Small intestine (tissue), 7 donors: Measurements from ENCODE around the gene TASOR2. TPM values are rescaled to one million over a fixed set of nuclear protein-coding genes. Genes with fewer than 3 reads are reported as not detected.

Source experiments
- DNase-seq, 2 donors: peaks; one replicate each; pipeline versions ENCODE4 v3.0.0 to v3.0.0-alpha.2; 2013
- FAIRE-seq: peaks from 2 replicates; lab custom pipeline; 2012; peaks lifted over from hg19 to GRCh38; lab: Jason Lieb, UNC
- H3K27ac ChIP-seq, 3 donors: one replicate each; pipeline ENCODE4 v1.5.1; 2013; ENCODE audit warnings: low read length in 2 of 3, mild to moderate bottlenecking in 2 of 3, control low read depth in 1 of 3, inconsistent platforms in 1 of 3, low read depth in 1 of 3, moderate library complexity in 1 of 3
- H3K27me3 ChIP-seq, 3 donors: one replicate each; pipeline ENCODE4 v1.6.1; 2013; ENCODE audit warnings: low read length in 3 of 3, inconsistent platforms in 1 of 3; ENCODE audit not compliant: control insufficient read depth in 3 of 3, insufficient read depth in 3 of 3
- H3K36me3 ChIP-seq, 3 donors: one replicate each; pipeline ENCODE4 v1.6.1; 2013; ENCODE audit warnings: low read length in 3 of 3, inconsistent platforms in 1 of 3, low read depth in 1 of 3, mild to moderate bottlenecking in 1 of 3, moderate library complexity in 1 of 3; ENCODE audit not compliant: control insufficient read depth in 3 of 3, insufficient read depth in 2 of 3
- H3K4me1 ChIP-seq, 3 donors: one replicate each; pipeline ENCODE4 v1.6.1; 2013; ENCODE audit warnings: low read length in 2 of 3, inconsistent platforms in 1 of 3, low read depth in 1 of 3, mild to moderate bottlenecking in 1 of 3, moderate library complexity in 1 of 3; ENCODE audit not compliant: control insufficient read depth in 3 of 3, insufficient read depth in 2 of 3
- H3K4me3 ChIP-seq, 3 donors: one replicate each; pipeline ENCODE4 v1.5.1; 2013; ENCODE audit warnings: low read length in 3 of 3, control low read depth in 1 of 3, inconsistent platforms in 1 of 3, low read depth in 1 of 3, mild to moderate bottlenecking in 1 of 3, moderate library complexity in 1 of 3
- H3K9me3 ChIP-seq, 2 donors: one replicate each; pipeline ENCODE4 v1.6.1; 2013; ENCODE audit warnings: low read depth in 1 of 2, low read length in 1 of 2; ENCODE audit not compliant: control insufficient read depth in 2 of 2, insufficient read depth in 1 of 2
- WGBS, 3 donors: extraction: QIAGEN DNeasy Blood & Tissue Kit; methylation state at CpG; one replicate each; pipeline ENCODE4 v1.1.7; 2013; 5-methylcytosine and 5-hydroxymethylcytosine counted together
- polyA plus RNA-seq, 4 donors: library from polyadenylated mRNA; stranded (reverse) in 3 of 4; unstranded in 1 of 4; fragments of 200-250 nt in 3 of 4; fragments of 120-200 nt in 1 of 4; gene quantifications; one replicate each; pipeline versions ENCODE4 v1.2.1 to v1.2.3, GENCODE V29; 2013
- donor health status: healthy with polysubstance abuse.
- donor health status: control.
- donor health status: control.
- donor health status: Bipolar disorder and iron deficiency.
- donor health status: healthy.

The TASOR2 gene
- polyA plus RNA-seq, 4 donors: 5.4 to 22.7 (median 10.6) TPM

DNA sequence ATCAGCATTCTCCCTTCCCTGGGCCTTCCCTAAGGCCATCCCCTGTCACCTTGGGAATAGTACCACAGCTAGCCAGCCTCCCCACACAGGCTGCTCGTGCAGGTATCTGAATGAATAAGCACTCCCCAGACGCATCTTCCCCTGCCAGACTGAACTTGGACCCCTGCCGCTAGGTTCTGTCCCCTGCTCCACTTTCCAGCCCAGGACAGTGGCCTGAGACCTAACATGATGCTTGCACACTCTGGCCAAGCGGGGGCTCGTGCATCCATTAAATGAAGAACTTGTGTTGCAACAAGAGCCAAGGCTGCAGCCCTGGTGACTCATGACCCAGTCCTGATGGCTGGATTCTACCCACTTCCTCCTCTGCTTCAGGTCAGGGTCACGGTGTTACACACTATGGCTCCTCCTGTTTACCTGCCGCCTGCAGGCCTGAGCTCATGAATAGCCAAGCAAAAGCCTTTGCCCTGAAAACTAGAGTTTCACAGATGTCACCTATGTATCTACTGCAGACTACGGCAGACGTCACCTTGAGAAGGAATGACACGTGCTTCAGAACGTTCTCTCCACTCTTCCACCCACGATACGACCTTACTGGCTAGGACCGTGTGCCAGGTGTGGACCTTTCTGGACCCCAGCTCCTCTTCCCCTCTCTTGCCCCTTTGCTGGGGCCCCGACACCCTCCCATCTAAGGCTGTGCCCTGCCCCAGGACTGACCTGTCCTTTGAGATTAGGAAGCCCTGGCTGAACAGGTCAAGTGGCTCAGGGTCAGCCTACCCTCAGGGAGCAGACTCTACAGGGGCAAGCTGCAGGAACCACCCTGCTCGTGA is 24.7 kb upstream of the TASOR2 start:
- Histone ChIP-seq H3K9me3 (no peaks in the 10 kb centered on the region), H3K27ac (peak overlapping the region; percentile 27 to 82 (median 72)), H3K36me3 (peaks cover 0 to 22% (median 0%) of the 10 kb centered on the region in 3 donors), H3K27me3 (no peaks in the 10 kb centered on the region), H3K4me3 (no peak overlapping the region), H3K4me1 (peaks cover 9 to 41% (median 22%) of the 10 kb centered on the region in 3 donors)
- DNase-seq (peak; percentile 66 to 86), FAIRE-seq (no peak)
- WGBS, 3 donors: 35 to 55% (median 41%) methylated on average over 16 of the region's 16 CpGs

DNA sequence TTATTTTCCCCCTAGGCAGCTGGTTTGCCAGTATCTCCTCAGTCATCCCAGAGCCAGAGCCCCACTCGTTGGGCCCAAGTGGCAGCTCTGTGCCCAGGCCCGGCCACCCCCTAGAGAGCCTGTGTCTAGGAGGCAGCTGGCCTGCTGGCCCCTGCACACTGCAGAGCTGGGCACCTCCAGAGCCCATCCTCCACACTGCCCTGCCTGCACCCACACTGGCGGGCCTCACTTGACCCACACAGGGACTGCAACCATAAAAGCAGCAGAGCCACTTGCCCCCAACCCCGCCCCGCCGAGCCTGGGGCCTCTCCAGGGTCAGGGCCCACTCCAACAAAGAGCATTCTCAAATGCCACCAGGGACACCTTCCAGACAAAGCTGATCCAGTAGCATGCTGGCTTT is 23.6 kb upstream of the TASOR2 start:
- DNase-seq (no peak), FAIRE-seq (no peak)
- Histone ChIP-seq H3K27ac (no peak overlapping the region), H3K4me3 (no peak overlapping the region), H3K9me3 (no peaks in the 10 kb centered on the region), H3K4me1 (peaks cover 7 to 37% (median 18%) of the 10 kb centered on the region in 3 donors), H3K27me3 (no peaks in the 10 kb centered on the region), H3K36me3 (peaks cover 0 to 17% (median 0%) of the 10 kb centered on the region in 3 donors)
- WGBS, 3 donors: 71 to 83% (median 81%) methylated on average over 6 of the region's 6 CpGs

DNA sequence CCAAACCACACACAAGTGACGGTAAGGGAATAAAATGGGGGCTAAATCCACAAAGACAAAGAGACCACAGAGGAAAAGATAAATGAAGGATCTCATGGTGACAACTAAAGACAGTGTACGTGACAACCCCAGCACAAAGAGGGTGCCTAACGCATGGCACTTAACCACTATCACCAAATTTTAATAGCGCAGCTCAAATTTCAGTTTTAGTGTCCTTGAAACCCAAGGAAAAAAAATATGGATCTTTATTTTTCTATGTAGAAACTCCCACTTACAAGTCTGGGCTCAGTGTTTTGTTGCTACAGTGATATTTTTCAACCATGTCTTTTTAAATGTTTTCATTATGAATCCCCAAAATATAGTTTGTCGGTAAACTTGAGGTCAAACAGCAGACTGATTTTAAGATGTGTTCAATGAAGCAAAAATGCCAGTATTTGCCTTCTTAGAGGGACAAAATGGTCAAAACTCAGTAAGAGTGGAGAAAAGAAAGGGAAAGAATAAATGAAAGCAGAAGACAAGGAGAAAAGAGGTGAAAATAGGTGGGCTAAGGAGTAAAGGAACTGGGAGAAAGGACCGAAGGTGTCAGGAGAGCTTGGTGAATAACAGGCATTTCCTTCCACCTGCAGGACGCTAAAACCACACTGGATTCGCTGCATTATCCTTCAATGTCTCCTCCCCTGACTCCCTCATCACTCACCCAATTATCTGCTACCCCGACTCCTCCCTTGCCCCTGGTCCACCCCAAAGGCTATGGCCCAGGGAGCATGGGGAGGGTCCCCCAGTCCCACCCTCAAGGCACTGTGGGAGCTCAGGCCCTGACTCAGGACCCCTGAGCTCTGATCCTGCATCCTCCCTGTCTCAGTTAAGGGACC is 21.7 kb upstream of the TASOR2 start:
- no peak for DNase-seq
- peaks cover 7 to 37% (median 20%) of the 10 kb centered on the region in 3 donors for H3K4me1 ChIP-seq
- H3K27me3 ChIP-seq: no peaks in the 10 kb centered on the region

DNA sequence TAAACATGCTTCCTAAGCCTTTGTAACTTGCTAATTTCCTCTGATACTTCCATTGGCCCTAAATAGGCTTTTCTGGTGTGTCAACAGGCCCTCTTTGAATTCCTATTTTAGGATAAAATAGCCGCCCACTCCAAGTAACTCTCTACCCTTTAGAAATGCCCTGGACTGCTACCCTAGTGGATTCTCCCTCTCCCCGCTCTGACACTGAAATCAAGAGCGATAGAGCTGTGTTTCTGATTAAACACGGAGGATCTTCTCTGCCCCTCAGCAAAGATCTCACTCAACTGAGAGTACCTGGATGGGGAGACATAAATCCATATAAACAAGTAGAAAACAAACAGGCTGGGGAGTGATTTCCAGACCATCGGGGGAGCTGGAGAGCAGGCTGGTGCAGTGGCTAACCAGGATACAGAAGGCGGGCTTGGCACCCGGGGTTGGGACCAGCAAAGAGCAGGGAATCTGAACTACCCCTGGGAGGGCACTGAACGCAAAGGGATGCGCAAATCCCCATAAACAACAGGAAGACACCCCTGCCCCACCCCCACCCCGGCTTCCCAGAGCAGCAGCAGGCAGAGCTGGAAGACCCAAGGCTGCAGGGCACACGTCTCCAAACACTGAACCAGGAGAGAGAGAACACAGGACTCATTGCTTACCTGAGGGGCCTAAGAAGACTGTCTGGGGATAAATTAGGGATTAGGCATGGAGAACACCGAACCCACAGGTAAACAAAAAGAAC is 20.8 kb upstream of the TASOR2 start:
- Histone ChIP-seq H3K27me3 (no peaks in the 10 kb centered on the region), H3K9me3 (no peaks in the 10 kb centered on the region), H3K36me3 (peaks cover 0 to 13% (median 0%) of the 10 kb centered on the region in 3 donors), H3K27ac (no peak overlapping the region), H3K4me1 (peaks cover 7 to 34% (median 20%) of the 10 kb centered on the region in 3 donors), H3K4me3 (no peak overlapping the region)
- no peak for FAIRE-seq
- WGBS, 3 donors: 49 to 67% (median 64%) methylated on average over 12 of the region's 12 CpGs
- DNase-seq: no peak

More for the DNA sequence above, 21.7 kb upstream of the TASOR2 start:
- H3K9me3 ChIP-seq: no peaks in the 10 kb centered on the region
- no peak overlapping the region for H3K27ac ChIP-seq
- no peak overlapping the region for H3K4me3 ChIP-seq
- FAIRE-seq: no peak
- WGBS, 3 donors: 70 to 83% (median 76%) methylated on average over 9 of the region's 9 CpGs
- H3K36me3 ChIP-seq: peaks cover 0 to 13% (median 0%) of the 10 kb centered on the region in 3 donors

GRCh38 chr10:5665373-5666007 is 19.1 kb upstream of the TASOR2 start:
- peak overlapping the region; percentile 72 to 93 (median 92) for H3K27ac ChIP-seq
- H3K36me3 ChIP-seq: peaks cover 0 to 8% (median 0%) of the 10 kb centered on the region in 3 donors
- H3K27me3 ChIP-seq: no peaks in the 10 kb centered on the region
- FAIRE-seq (no peak), DNase-seq (peak; percentile 79 to 95)
- peaks cover 3 to 18% (median 11%) of the 10 kb centered on the region in 3 donors for H3K4me1 ChIP-seq
- H3K9me3 ChIP-seq: no peaks in the 10 kb centered on the region
- WGBS, 3 donors: 12 to 19% (median 16%) methylated on average over 9 of the region's 9 CpGs
- H3K4me3 ChIP-seq: peak overlapping the region; percentile 81 to 100 (median 83)

GRCh38 chr10:5666008-5666840 is 18.4 kb upstream of the TASOR2 start, which contains the start of gene ASB13:
Gene ASB13, minus strand, starts transcription at chr10:5666595. Its CDS starts 44 bp downstream, at chr10:5666551.
- peak within 1 kb of the TSS; percentile 81 to 100 (median 83) for H3K4me3 ChIP-seq
- no peaks in the 10 kb centered on the region for H3K27me3 ChIP-seq
- WGBS, 3 donors: 0% methylated on average over 81 to 112 of the region's 112 CpGs
- peaks cover 3 to 12% (median 4%) of the 10 kb centered on the region in 3 donors for H3K4me1 ChIP-seq
- FAIRE-seq (no peak), DNase-seq (peak; percentile 80 to 90)
- no peaks in the 10 kb centered on the region for H3K9me3 ChIP-seq
- H3K36me3 ChIP-seq: peaks cover 0 to 5% (median 0%) of the 10 kb centered on the region in 3 donors
- H3K27ac ChIP-seq: peak within 1 kb of the TSS; percentile 72 to 93 (median 92)
